ENCODE results near the gene HNRNPAB.

HNRNPAB gene

GRCh38 chr5:178256746-178257145 lies 52.4 kb downstream of the HNRNPAB start:
- no peak for DNase-seq (ENCODE audit: low read depth, low spot score)
- in situ Hi-C loops (cut with HindIII; ENCODE audit: low sequenced_read_pairs), result no loop called here
- TF ChIP-seq CTCF (IDR thresholded peaks at IDR 0.05; ENCODE audit: low read depth, low read length), result no peak
- H3K4me3 ChIP-seq (ENCODE audit: low read depth, low read length), result no peak overlapping the region

GRCh38 chr5:178257650-178258049 lies 53.3 kb downstream of the HNRNPAB start:
- no peak overlapping the region for H3K4me3 ChIP-seq (ENCODE audit: low read depth, low read length)
- in situ Hi-C loops (cut with HindIII; ENCODE audit: low sequenced_read_pairs), result no loop called here
- DNase-seq (ENCODE audit: low read depth, low spot score), result no peak
- no peak for TF ChIP-seq CTCF (IDR thresholded peaks at IDR 0.05; ENCODE audit: low read depth, low read length)

GRCh38 chr5:178259623-178260536 lies 55.5 kb downstream of the HNRNPAB start:
- in situ Hi-C loops (cut with HindIII; ENCODE audit: low sequenced_read_pairs), result no loop called here
- TF ChIP-seq CTCF (IDR thresholded peaks at IDR 0.05; ENCODE audit: low read depth, low read length), result no peak
- no peak overlapping the region for H3K4me3 ChIP-seq (ENCODE audit: low read depth, low read length)
- DNase-seq (ENCODE audit: low read depth, low spot score), result no peak
